Mucosa of stomach (tissue), 1 donor: ENCODE results near the gene RAI2.

Experiments
- H3K27me3 ChIP-seq: one replicate; pipeline ENCODE4 v1.7.0; 2013; ENCODE audit warnings: mild to moderate bottlenecking, low read length; ENCODE audit not compliant: control insufficient read depth, insufficient read depth
- H3K36me3 ChIP-seq: one replicate; pipeline ENCODE4 v1.7.0; 2013; ENCODE audit warnings: low read length; ENCODE audit not compliant: control insufficient read depth, insufficient read depth
- H3K4me1 ChIP-seq: one replicate; pipeline ENCODE4 v1.7.0; 2013; ENCODE audit warnings: mild to moderate bottlenecking, low read length; ENCODE audit not compliant: control insufficient read depth, insufficient read depth
- H3K4me3 ChIP-seq: one replicate; pipeline ENCODE4 v1.7.0; 2013; ENCODE audit warnings: low read length
- H3K9ac ChIP-seq: one replicate; pipeline ENCODE4 v1.7.0; 2013; ENCODE audit warnings: mild to moderate bottlenecking, low read length, moderate library complexity
- H3K9me3 ChIP-seq: one replicate; pipeline ENCODE4 v1.7.0; 2013; ENCODE audit warnings: mild to moderate bottlenecking, low read length, moderate library complexity; ENCODE audit not compliant: control insufficient read depth
- donor health status: Pancreatic carcinoma.

Gene RAI2

DNA sequence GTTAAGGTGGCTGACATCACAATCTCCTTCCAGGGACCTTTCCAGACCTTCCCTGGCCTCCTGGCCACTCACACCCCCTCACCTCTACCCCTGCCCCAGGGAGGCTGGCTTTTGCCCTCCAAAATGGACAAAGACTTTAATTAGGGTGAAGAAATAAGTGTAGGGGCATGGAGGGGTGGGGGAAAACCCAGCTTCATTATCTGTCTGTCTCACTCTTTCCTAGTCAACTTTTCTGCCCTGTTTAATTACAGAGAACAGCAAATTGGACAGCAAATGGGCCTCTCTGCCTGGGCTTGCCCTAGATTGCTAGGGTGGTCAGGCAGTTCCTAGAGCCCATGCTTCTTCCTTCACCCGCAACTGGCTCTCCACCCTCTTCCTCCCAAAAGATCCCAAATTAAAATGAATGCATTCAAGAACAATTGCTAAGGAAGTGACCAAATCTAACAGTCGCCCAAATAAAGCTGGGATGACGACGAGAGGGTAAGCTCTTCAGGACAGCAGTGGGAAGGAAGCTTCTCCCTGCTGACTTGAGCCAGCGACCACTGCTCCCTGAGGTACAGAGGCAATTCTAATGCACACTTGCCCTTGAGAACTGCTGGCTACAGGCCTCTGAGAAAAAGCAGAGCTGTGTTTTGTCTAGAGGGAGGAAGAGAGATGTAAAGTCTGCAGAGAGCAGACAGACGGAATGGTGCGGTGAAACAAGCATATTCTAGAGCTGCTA is 12.4 kb downstream of the RAI2 start:
- H3K4me3 ChIP-seq: no peak overlapping the region

DNA sequence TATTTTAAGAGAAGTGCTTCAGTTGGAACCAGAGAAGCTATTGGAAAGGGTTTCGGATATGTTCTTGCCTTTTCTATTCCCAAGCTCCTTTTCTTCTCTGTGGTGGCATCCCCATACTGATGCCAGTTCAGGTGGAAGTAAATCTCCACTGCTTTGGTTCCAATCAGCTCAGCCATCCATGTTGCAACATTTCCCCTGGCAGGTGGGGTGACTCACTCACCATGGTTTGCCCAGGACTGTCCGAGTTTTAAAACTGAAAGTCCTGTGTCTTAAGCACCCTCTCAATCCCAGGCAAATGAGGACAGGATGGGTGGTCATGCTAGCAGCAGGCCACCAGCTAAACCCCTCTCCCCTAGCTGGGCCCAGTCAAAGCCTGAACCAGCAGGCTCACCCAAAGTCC is 15.1 kb downstream of the RAI2 start:
- H3K4me1 ChIP-seq: peaks cover 8% of the 10 kb centered on the region
- H3K36me3 ChIP-seq: no peaks in the 10 kb centered on the region
- H3K4me3 ChIP-seq: no peak overlapping the region
- H3K9ac ChIP-seq: no peak overlapping the region
- H3K9me3 ChIP-seq: no peaks in the 10 kb centered on the region
- no peaks in the 10 kb centered on the region for H3K27me3 ChIP-seq

More for the DNA sequence above, 12.4 kb downstream of the RAI2 start:
- Histone ChIP-seq H3K4me1 (no peaks in the 10 kb centered on the region), H3K9me3 (no peaks in the 10 kb centered on the region), H3K36me3 (no peaks in the 10 kb centered on the region), H3K9ac (no peak overlapping the region), H3K27me3 (no peaks in the 10 kb centered on the region)

DNA sequence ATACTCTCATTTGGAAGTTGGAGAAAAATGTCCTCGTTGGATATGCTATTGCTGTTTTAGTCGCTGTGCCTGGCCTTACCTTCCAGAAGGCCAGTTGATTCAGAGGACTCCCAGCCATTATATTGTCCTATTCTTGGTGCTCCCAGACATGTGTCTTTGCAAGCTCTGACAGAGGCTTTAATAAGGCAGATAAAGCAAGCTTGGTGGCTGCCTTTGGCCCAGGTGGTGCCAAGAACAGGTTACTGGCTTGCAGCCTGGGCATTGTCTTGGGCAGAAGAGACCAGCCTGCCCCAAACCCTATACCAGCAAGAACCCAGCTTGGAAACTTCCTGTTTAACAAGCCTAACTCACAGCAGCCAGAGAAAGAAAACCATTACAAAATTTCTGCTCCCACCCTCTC is 16.9 kb downstream of the RAI2 start:
- Histone ChIP-seq H3K9ac (no peak overlapping the region), H3K9me3 (no peaks in the 10 kb centered on the region), H3K4me3 (no peak overlapping the region), H3K27me3 (no peaks in the 10 kb centered on the region), H3K4me1 (peaks cover 8% of the 10 kb centered on the region), H3K36me3 (no peaks in the 10 kb centered on the region)

DNA sequence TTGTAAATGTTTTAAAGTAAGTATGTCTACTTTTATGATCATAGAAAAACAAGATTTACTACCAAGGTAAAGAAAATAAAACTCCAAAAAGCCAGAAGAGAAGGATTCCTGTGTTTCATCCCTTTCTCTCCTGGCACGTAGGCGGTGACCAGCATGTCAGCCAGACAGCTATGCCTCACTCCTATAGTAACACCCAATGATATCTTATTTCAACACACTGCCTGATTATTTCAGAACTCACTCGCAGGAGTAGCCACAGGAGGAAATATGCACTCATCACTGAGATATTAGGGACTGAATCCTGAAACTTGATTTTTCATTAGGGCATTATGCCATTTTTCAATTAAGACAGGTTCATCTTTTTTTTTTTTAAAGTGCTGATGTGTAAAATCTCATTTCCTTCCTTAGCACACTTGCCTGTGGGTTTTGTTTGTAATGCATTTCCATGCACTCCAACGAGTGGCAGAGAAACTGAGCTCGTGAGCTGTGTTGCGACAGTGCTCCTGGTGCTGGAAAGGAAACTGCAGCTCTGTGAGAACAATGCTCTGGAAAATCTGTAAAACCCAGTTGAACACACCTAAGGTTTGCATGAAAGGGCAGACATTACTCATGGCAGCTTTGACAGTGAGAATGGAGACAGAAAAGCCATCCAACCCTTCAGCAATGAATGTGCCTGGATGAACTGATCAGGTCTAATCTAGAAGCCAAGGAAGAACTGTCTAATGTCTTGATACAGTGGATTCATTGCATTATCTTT is 18.2 kb downstream of the RAI2 start:
- Histone ChIP-seq H3K4me3 (no peak overlapping the region), H3K9me3 (no peaks in the 10 kb centered on the region), H3K36me3 (no peaks in the 10 kb centered on the region), H3K27me3 (no peaks in the 10 kb centered on the region), H3K4me1 (peaks cover 8% of the 10 kb centered on the region), H3K9ac (no peak overlapping the region)

DNA sequence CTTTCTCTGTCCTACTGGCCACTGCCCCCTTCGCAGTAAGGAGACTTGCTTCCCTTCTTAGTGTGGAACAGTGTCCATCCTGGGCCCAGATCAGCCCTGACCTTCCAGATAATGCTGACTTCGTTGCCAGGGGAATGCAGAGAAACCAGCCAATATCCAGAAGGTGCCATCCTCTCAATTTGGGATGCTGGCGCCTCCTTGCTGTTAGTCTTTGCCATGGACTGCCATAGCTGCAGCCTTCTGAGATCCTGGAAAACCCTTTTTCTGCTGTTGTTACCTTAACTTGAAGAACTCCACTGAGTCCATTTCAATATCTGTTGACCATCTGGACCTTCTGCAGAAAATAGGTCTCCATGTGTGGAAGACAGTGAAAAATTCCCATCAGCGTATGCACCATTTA is 21.8 kb downstream of the RAI2 start:
- no peak overlapping the region for H3K4me3 ChIP-seq
- H3K36me3 ChIP-seq: no peaks in the 10 kb centered on the region
- no peak overlapping the region for H3K9ac ChIP-seq
- no peaks in the 10 kb centered on the region for H3K9me3 ChIP-seq
- peaks cover 8% of the 10 kb centered on the region for H3K4me1 ChIP-seq
- no peaks in the 10 kb centered on the region for H3K27me3 ChIP-seq

DNA sequence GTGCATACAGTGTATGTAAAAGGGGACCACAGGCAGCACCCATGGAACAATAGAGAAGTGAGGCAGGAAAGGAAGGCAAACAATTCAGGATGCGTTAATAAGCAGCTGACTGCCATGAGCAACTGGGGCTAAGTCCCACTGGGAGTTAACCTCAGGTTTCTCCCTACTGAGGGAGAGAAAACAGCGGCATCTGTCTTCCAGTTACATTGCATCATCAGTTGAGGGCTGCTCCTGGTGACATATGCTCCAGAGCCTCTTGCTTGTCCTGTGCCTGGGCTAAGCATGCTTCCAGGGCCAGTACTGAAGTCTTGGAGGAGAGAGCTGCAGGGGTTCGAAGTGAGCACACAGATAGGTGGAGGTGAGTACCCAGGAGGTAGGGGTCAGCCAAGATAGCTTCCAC is 24.3 kb downstream of the RAI2 start:
- Histone ChIP-seq H3K36me3 (no peaks in the 10 kb centered on the region), H3K4me3 (no peak overlapping the region), H3K9ac (no peak overlapping the region), H3K9me3 (no peaks in the 10 kb centered on the region), H3K27me3 (no peaks in the 10 kb centered on the region), H3K4me1 (peaks cover 3% of the 10 kb centered on the region)

DNA sequence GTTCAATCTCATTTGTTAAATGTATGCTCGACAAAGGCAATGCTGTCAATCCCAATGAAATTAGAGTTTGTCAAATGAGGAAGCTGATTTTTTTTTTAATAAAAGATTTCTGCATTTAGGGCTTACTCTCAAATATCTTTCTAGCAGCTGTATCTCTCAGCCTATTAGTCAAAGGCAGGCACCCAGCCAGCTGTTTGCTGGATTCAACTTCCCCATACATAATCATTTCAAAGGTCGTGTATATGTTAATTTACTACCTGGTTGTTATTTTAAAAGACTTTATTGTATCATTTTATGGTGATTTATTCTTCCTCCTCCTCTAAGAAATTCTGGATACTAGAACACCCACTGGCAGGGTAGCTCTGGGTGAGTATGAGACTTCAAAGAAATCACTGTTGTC is 27.1 kb downstream of the RAI2 start:
- no peaks in the 10 kb centered on the region for H3K27me3 ChIP-seq
- H3K9ac ChIP-seq: no peak overlapping the region
- no peak overlapping the region for H3K4me3 ChIP-seq
- H3K36me3 ChIP-seq: no peaks in the 10 kb centered on the region
- H3K9me3 ChIP-seq: no peaks in the 10 kb centered on the region
- peaks cover 3% of the 10 kb centered on the region for H3K4me1 ChIP-seq

DNA sequence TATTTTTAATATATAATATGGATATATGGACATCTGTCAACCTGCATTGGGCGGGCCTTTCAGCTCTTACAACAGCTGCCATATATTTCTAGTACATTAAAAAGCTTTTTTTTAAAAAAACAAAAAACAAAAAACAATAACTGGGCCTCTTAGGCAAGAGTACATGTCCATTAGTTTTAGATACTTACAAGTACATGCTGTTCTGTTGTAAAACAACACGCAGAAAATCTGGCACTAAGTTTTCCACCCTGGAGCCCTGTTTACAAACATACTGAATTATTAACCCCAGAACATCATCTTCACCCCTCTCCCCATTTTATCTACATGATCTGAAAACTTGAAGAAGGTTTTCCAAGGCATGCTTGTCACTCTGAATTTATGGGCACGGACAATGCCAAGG is 29.8 kb downstream of the RAI2 start:
- Histone ChIP-seq H3K4me3 (no peak overlapping the region), H3K36me3 (no peaks in the 10 kb centered on the region), H3K9me3 (no peaks in the 10 kb centered on the region), H3K9ac (no peak overlapping the region), H3K27me3 (no peaks in the 10 kb centered on the region), H3K4me1 (peaks cover 8% of the 10 kb centered on the region)

DNA sequence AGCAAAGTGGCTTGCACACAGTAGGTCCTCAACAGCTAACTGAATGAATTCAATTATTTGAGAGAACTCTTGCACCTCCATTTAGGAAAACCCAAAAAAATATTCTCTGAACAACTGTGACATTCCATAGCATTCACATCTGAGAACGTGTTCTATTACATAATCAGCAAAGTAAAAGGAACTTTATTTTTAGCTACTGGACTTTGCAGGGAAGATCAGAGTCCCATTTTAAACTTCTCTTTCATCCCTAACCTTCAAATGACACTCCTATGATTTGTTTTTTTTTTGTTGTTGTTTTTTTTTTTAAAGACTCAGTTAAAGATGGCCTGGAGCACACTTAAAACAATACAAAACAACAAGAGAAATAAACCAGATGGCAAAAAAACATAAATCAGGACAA is 30.9 kb downstream of the RAI2 start:
- Histone ChIP-seq H3K9me3 (no peaks in the 10 kb centered on the region), H3K4me1 (peaks cover 8% of the 10 kb centered on the region), H3K36me3 (no peaks in the 10 kb centered on the region), H3K9ac (no peak overlapping the region), H3K27me3 (no peaks in the 10 kb centered on the region), H3K4me3 (no peak overlapping the region)

DNA sequence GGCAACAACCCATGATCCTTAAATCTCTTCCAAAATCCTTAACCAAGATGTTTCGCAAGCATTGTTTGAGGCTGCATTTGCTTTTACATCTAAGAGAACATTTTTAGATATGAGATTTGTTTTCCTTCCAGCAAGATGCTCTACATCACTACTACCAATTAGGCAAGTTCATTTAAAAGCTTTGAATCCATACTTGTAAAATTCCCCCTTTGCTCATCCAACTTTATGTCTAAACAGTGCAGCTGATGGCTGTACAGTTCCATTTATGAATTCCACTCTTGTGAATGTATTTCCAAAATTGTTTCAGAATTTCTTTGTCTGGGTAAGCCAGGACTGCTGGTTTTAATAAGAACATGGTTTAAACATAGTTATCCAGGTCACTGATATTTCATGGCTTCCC is 31.5 kb downstream of the RAI2 start:
- Histone ChIP-seq H3K9ac (no peak overlapping the region), H3K36me3 (no peaks in the 10 kb centered on the region), H3K4me3 (no peak overlapping the region), H3K27me3 (no peaks in the 10 kb centered on the region), H3K9me3 (no peaks in the 10 kb centered on the region), H3K4me1 (peaks cover 8% of the 10 kb centered on the region)

DNA sequence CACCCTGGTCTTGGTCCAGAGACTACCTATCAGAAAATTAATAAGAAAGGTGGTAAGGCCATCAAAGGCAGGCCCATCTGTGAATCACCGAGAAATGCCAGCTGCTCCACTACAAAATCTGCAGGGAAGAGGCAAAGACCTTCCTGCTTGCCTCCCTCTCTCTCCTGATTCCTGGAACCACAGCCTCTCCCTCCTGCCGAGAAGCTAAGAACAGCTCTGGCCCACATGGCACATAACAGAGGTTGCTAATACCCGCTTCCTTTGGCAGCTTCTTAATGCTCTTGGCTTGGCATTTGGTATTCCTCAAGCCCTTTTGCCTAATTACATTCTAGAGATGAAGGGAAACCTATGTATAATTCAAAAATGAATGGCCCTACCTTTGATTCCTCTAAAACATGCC is 32.9 kb downstream of the RAI2 start:
- Histone ChIP-seq H3K27me3 (no peaks in the 10 kb centered on the region), H3K4me1 (peaks cover 5% of the 10 kb centered on the region), H3K9ac (no peak overlapping the region), H3K9me3 (no peaks in the 10 kb centered on the region), H3K4me3 (no peak overlapping the region), H3K36me3 (no peaks in the 10 kb centered on the region)

DNA sequence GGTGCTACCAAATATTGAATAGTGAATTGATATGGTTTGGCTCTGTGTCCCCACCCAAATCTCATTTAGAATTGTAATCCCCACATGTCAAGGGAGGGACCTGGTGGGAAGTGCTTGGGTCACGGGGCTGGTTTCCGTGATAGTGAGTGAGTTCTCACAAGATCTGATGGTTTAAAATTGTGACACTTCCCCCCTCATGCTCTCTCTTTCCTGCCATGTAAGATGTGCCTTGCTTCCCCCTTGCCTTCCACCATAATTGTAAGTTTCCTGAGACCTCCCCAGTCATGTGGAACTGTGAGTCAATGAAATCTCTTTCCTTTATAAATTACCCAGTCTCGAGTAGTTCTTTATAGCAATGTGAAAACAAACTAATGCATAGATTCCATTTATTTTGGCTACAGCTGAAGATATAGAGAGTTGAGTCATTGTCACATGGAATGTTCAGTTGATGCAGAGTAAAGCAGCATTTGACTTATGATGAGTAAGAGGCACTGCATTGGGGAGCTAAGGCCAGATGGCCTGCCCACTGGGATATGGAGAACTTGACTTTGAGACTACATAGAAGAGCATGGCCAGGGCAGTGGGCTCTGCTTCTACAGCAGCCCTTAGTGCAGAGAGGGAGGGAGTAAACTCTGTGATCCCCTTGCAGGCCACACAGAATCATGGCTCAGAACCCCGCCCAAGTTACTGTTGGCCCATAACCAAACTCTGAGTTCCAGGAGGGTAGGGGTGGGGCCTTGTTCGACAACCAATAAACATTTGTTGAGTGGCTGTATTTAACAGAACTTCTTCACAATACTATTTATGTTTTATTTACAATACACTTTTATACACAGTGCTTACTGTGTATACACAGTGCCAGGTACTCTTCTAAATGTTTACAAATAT is 34.2 kb downstream of the RAI2 start:
- Histone ChIP-seq H3K27me3 (no peaks in the 10 kb centered on the region), H3K36me3 (no peaks in the 10 kb centered on the region), H3K4me1 (peaks cover 5% of the 10 kb centered on the region), H3K9ac (no peak overlapping the region), H3K4me3 (no peak overlapping the region), H3K9me3 (no peaks in the 10 kb centered on the region)
